ENCODE data around the gene TMEM170B. TPM values are rescaled to one million over a fixed set of nuclear protein-coding genes. Genes with fewer than 3 reads are reported as not detected.

Gene TMEM170B
- polyA plus RNA-seq, 3 donors = 9.1 to 11.5 (median 9.8) TPM

- no peak for DNase-seq (ENCODE audit: extremely low read depth in 1 of 11, low read depth in 9 of 11, low spot score in 4 of 11)
Observed at GRCh38 chr6:11632231-11632630, 94.7 kb downstream of the TMEM170B start.

- no peak for DNase-seq (ENCODE audit: extremely low read depth in 1 of 11, low read depth in 9 of 11, low spot score in 4 of 11)
Observed at GRCh38 chr6:11632795-11633511, 95.4 kb downstream of the TMEM170B start.

Other genes with a start within 250 kb of the TMEM170B start
- 1 to 10 TPM in 2 of 3 donors, under 1 TPM in 1; 0.81 to 1.7 (median 1.1) TPM for gene ADTRP, start 241.1 kb downstream of the TMEM170B start, polyA plus RNA-seq (ENCODE audit: insufficient read length in 3 of 3)